Naive thymus-derived CD8-positive, alpha-beta T cell (primary cell): ENCODE results near the gene NCK2. TPM values are rescaled to one million over a fixed set of nuclear protein-coding genes. Genes with fewer than 3 reads are reported as not detected.
A peak's percentile ranks its signal among the peaks of the same experiment; 100 is the strongest.

Experiments used
- ATAC-seq, 2 donors: fragments of 150-1000 bp; cut with Tn5 transposase in 1 of 2; sonication (Bioruptor Pico), chemical (Tn5 transposase) in 1 of 2; 1 replicate in 1 of 2; 2 replicates in 1 of 2; pipeline ENCODE4 v1.10.0; 2021; ENCODE audit warnings: mild to moderate bottlenecking in 2 of 2, moderate library complexity in 2 of 2
- POLR2A ChIA-PET: fragments of 350-600 bp; sonication (Branson Sonifier 250); formaldehyde crosslinking; loops from one replicate; lab custom pipeline; 2021; ENCODE audit warnings: antibody characterized with exemption; lab: Charles Lee
- DNase-seq, 10 donors: peaks; one replicate each; pipeline versions ENCODE4 v3.0.0 to v3.0.0-alpha.2; 2020 to 2022
- H3K27ac Mint-ChIP-seq, 10 donors: one replicate each; pipeline ENCODE4 v1.8.0; 2020 to 2022; ENCODE audit warnings: mild to moderate bottlenecking in 10 of 10, mixed read lengths in 10 of 10, moderate library complexity in 4 of 10, inconsistent platforms in 1 of 10
- H3K27me3 Mint-ChIP-seq, 5 donors: one replicate each; pipeline ENCODE4 v1.8.0; 2021 to 2022; ENCODE audit warnings: mixed read lengths in 5 of 5
- H3K36me3 Mint-ChIP-seq, 3 donors: one replicate each; pipeline ENCODE4 v1.8.0; 2020 to 2022; ENCODE audit warnings: mixed read lengths in 3 of 3, mild to moderate bottlenecking in 2 of 3, inconsistent platforms in 1 of 3
- H3K4me1 Mint-ChIP-seq, 4 donors: one replicate each; pipeline ENCODE4 v1.8.0; 2021 to 2022; ENCODE audit warnings: mixed read lengths in 4 of 4
- H3K4me3 Mint-ChIP-seq, 10 donors: one replicate each; pipeline ENCODE4 v1.8.0; 2020 to 2022; ENCODE audit warnings: mild to moderate bottlenecking in 10 of 10, mixed read lengths in 10 of 10, moderate library complexity in 6 of 10, inconsistent platforms in 1 of 10
- H3K9me3 Mint-ChIP-seq, 9 donors: one replicate each; pipeline ENCODE4 v1.8.0; 2020 to 2022; ENCODE audit warnings: mixed read lengths in 9 of 9, mild to moderate bottlenecking in 3 of 9, inconsistent platforms in 1 of 9, moderate library complexity in 1 of 9
- polyA plus RNA-seq, 3 donors: library from polyadenylated mRNA; unstranded; fragments of 300-500 nt; fragmentation: Illumina TruSeq; gene quantifications; one replicate each; pipeline ENCODE4 v1.2.3, GENCODE V29; 2021
- total RNA-seq, 8 experiments: library from RNA in 2 of 8; stranded (reverse) in 2 of 8; gene quantifications; one replicate each; pipeline ENCODE4 v1.2.3 and lab custom pipeline; 2021 to 2026

The NCK2 gene
- total and polyA plus RNA-seq, 5 experiments from 2014 or later: 36.6 to 124 (median 110) TPM

DNA sequence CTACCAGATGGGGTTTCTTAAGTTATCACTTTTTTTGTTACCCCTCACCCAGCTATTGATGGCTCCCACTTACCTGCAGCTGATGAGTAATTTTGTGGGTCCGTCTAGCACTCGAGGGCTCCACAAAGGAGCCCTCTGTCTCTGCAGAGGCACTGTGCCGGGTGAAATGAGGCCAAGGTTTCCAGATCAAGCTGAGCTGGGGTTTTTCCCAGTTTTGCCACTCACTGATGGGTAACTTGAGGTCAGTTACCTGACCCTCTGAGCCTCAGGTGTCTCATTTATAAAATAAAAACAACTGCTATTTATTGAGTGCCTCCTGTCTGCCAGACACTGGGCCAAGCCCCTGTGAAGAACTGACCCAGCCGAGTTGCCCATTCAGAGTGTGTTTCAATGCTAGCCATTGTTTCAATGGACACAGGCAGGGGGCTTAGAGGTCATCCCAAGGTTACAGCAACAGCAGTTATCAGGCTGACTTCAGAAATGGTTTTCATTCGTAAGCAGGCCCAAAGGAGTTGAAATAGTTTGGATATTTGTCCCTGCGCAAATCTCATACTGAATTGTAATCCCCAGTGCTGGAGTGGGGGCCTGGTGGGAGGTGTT lies 192.9 kb downstream of the NCK2 start:
- Mint-ChIP-seq H3K4me3 (peak overlapping the region in 1 of 10 donors; percentile 52), H3K4me1 (peaks cover 0 to 13% (median 8%) of the 10 kb centered on the region in 4 donors), H3K9me3 (peaks cover 0 to 16% (median 8%) of the 10 kb centered on the region in 9 donors), H3K27me3 (no peaks in the 10 kb centered on the region), H3K36me3 (peaks cover 0 to 13% (median 5%) of the 10 kb centered on the region in 3 donors), H3K27ac (peak overlapping the region in 1 of 10 donors; percentile 26)
- POLR2A ChIA-PET: no interaction called here
- ATAC-seq: no peak
- no peak for DNase-seq
